HCT116 (cell line): Measurements from ENCODE around the gene SRSF11.

Source experiments
- EGR1 ChIP-seq: IDR thresholded peaks from 2 replicates; pipeline ENCODE4 v1.6.1; 2012; ENCODE audit warnings: low read depth
- POLR2A ChIP-seq: IDR thresholded peaks from 2 replicates; pipeline ENCODE4 v1.7.0; 2011; ENCODE audit warnings: borderline replicate concordance; ENCODE audit not compliant: insufficient read depth, insufficient read length; ENCODE audit errors: extremely low read depth
- POLR2AphosphoS5 ChIP-seq: IDR thresholded peaks from 2 replicates; pipeline ENCODE4 v1.6.1; 2011; ENCODE audit warnings: mild to moderate bottlenecking, low read depth, low read length, moderate library complexity
- ZFX ChIP-seq: fragments of 450-650 bp; IDR thresholded peaks from 2 replicates; pipeline ENCODE4 v1.6.1; 2017
- TF ChIP-seq, protein P1 (sequence below), 3 experiments: fragments of 200-600 bp in 1 of 3; sonication (generic) in 1 of 3; IDR thresholded peaks in 2 of 3; conservative IDR thresholded peaks in 1 of 3; 2 replicates each; pipeline ENCODE4 v1.5.1; 2012 to 2017; ENCODE audit warnings: low read depth in 2 of 3, low read length in 2 of 3, antibody characterized with exemption in 1 of 3, borderline replicate concordance in 1 of 3, control low read depth in 1 of 3, mild to moderate bottlenecking in 1 of 3, mixed read lengths in 1 of 3, mixed run types in 1 of 3, moderate library complexity in 1 of 3; ENCODE audit not compliant: insufficient read depth in 1 of 3

DNA sequence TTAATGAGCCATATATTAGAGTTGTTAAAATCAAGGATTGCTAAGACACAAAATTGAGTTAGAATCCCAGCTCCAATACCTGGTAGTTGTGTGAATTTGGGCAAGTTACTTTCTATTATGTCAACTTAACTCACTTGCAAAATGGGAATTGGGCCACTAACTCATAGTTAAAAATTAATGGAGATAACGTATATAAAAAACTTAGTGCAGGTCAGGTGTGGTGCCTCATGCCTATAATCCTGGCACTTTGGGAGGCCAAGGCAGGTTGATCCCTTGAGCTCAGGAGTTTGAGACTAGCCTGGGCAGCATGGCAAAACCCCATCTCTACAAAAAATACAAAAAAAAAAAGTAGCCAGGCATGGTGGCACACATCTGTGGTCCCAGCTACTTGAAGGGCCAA, 57.5 kb downstream of the SRSF11 start:
- TF ChIP-seq, protein P1, sequence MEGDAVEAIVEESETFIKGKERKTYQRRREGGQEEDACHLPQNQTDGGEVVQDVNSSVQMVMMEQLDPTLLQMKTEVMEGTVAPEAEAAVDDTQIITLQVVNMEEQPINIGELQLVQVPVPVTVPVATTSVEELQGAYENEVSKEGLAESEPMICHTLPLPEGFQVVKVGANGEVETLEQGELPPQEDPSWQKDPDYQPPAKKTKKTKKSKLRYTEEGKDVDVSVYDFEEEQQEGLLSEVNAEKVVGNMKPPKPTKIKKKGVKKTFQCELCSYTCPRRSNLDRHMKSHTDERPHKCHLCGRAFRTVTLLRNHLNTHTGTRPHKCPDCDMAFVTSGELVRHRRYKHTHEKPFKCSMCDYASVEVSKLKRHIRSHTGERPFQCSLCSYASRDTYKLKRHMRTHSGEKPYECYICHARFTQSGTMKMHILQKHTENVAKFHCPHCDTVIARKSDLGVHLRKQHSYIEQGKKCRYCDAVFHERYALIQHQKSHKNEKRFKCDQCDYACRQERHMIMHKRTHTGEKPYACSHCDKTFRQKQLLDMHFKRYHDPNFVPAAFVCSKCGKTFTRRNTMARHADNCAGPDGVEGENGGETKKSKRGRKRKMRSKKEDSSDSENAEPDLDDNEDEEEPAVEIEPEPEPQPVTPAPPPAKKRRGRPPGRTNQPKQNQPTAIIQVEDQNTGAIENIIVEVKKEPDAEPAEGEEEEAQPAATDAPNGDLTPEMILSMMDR (IDR thresholded peaks at IDR 0.05 in 2 of 3, conservative IDR thresholded peaks at IDR 0.05 in 1 of 3; ENCODE audit: borderline replicate concordance in 1 of 3, insufficient read depth in 1 of 3, low read depth in 2 of 3, low read length in 2 of 3), result no peak
- TF ChIP-seq POLR2AphosphoS5, result no peak
- TF ChIP-seq ZFX, result no peak
- no peak for TF ChIP-seq EGR1
- no peak for TF ChIP-seq POLR2A
